ENCODE results near the gene PTPRK.

DNA sequence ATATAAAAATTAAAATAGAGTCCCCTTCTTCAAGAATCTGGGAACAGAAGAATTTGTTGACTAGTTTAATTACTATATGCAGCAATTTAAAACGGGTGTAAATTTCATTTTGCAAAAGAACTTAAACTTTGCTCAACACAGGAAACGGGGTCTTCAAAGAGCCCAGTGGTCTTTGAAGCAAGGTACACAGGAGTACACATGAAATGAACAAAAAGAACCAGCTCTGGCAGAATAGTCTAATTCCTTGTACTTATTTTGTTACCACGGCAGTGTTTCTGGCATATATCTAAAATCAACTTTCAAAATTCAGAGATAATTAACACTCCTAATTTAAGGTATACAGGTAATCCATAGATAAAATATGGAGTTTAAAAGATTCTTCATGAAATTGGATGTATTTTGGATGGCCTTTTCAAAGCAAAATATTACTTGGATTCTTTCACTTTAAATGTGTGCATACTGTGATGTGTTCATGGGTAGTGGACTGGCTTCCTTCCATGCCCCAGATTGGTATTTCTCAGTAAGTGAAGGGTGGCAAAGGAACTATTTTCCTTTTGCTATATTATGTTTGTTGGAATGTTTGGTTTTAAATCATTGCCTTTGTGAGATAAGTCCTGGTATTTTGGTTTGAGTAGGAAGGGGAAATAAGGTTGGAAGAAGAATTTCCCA lies 522.8 kb downstream of the PTPRK start:
- TF ChIP-seq SIN3A (IDR thresholded peaks at IDR 0.05; ENCODE audit: low read depth, low read length) = no peak
- TF ChIP-seq GABPA (IDR thresholded peaks at IDR 0.05; ENCODE audit: low read depth) = no peak
- no peak for TF ChIP-seq RB1 (IDR thresholded peaks at IDR 0.05; ENCODE audit: borderline replicate concordance)
- TF ChIP-seq SUZ12 (IDR thresholded peaks at IDR 0.05; ENCODE audit: unreplicated experiment) = no peak
- TF ChIP-seq, protein P1, sequence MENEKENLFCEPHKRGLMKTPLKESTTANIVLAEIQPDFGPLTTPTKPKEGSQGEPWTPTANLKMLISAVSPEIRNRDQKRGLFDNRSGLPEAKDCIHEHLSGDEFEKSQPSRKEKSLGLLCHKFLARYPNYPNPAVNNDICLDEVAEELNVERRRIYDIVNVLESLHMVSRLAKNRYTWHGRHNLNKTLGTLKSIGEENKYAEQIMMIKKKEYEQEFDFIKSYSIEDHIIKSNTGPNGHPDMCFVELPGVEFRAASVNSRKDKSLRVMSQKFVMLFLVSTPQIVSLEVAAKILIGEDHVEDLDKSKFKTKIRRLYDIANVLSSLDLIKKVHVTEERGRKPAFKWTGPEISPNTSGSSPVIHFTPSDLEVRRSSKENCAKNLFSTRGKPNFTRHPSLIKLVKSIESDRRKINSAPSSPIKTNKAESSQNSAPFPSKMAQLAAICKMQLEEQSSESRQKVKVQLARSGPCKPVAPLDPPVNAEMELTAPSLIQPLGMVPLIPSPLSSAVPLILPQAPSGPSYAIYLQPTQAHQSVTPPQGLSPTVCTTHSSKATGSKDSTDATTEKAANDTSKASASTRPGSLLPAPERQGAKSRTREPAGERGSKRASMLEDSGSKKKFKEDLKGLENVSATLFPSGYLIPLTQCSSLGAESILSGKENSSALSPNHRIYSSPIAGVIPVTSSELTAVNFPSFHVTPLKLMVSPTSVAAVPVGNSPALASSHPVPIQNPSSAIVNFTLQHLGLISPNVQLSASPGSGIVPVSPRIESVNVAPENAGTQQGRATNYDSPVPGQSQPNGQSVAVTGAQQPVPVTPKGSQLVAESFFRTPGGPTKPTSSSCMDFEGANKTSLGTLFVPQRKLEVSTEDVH (IDR thresholded peaks at IDR 0.05; ENCODE audit: low read depth, partially characterized antibody) = no peak
- no peak for TF ChIP-seq CBX3 (IDR thresholded peaks at IDR 0.05; ENCODE audit: borderline replicate concordance, low read depth)
- TF ChIP-seq, protein P2, sequence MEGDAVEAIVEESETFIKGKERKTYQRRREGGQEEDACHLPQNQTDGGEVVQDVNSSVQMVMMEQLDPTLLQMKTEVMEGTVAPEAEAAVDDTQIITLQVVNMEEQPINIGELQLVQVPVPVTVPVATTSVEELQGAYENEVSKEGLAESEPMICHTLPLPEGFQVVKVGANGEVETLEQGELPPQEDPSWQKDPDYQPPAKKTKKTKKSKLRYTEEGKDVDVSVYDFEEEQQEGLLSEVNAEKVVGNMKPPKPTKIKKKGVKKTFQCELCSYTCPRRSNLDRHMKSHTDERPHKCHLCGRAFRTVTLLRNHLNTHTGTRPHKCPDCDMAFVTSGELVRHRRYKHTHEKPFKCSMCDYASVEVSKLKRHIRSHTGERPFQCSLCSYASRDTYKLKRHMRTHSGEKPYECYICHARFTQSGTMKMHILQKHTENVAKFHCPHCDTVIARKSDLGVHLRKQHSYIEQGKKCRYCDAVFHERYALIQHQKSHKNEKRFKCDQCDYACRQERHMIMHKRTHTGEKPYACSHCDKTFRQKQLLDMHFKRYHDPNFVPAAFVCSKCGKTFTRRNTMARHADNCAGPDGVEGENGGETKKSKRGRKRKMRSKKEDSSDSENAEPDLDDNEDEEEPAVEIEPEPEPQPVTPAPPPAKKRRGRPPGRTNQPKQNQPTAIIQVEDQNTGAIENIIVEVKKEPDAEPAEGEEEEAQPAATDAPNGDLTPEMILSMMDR (IDR thresholded peaks at IDR 0.05 in 2 of 3, conservative IDR thresholded peaks at IDR 0.05 in 1 of 3; ENCODE audit: control insufficient read depth in 2 of 3, extremely low read depth in 1 of 3, insufficient read depth in 1 of 3, low read depth in 3 of 3, low read length in 3 of 3) = no peak
- TF ChIP-seq KDM1A (IDR thresholded peaks at IDR 0.05; ENCODE audit: borderline replicate concordance) = no peak
- no peak for TF ChIP-seq CBX5 (IDR thresholded peaks at IDR 0.05; ENCODE audit: low read depth)
- TF ChIP-seq CBFB (IDR thresholded peaks at IDR 0.05; ENCODE audit: low read depth) = no peak
- no peak for TF ChIP-seq RAD21 (IDR thresholded peaks at IDR 0.05; ENCODE audit: insufficient read depth, low read depth, low read length)

Data from GM12878 (cell line).